Kidney glomerular epithelial cell (primary cell): ENCODE results near the gene CD58.
"Not testable (repeated sequence)": the region's sequence is repeated elsewhere in the genome, so short reads cannot be mapped to it uniquely, and the experiment has no call there.

Experiments
- DNase-seq: peaks from one replicate; lab custom pipeline; 2025; lab: John Stamatoyannopoulos, UW

Gene CD58

GRCh38 chr1:116591951-116592605, 21.3 kb upstream of the CD58 start:
- DNase-seq, result not testable (repeated sequence)

DNA sequence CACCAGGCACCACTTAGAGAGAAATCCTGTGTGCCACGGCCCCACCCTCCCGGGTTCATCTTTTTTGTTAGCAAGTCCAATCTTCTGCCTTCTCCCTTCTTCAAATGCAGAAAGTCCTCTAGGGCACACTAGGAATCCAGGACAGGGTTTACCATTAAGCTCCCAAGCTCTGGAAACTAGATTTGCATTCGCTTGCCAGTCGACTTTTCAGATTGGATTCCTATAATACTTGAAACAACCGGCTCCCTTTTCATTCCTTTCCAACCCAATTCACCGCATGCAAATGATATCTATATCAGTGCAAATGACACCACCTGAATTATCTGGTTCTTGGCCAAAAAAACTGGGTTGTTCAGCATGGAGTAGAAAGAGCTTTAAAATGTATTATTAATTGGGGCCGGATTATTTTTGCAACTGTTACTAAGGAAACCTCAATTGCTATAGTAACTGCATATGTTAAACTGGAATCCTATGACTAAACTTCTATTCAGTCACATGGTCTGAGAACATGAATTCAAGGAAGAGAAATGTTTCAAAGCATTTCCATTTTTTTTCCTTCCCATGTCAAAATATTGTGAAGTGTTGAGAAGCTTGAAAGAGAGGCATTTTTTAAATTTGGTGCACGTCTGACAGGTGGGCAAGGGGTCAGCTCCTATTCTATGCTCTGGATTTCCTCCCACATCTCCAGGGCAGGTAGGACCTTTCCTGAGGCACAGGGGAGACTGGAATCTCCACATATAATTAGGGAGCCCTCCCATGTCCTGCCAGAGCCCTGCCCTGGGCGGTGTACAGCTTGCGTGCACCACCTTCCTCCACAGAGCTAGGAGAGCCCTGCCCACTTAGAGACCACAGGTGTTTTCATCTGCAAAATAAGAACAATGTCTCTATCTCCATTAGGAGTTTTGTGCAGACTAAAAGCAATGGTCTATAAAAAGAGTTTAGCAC, 20.5 kb upstream of the CD58 start:
- DNase-seq, result not testable (repeated sequence)

GRCh38 chr1:116590359-116591005, 19.7 kb upstream of the CD58 start:
- not testable (repeated sequence) for DNase-seq

- DNase-seq, result not testable (repeated sequence)
These were observed 18.4 kb upstream of the CD58 start for GRCh38 chr1:116589101-116589735.

DNA sequence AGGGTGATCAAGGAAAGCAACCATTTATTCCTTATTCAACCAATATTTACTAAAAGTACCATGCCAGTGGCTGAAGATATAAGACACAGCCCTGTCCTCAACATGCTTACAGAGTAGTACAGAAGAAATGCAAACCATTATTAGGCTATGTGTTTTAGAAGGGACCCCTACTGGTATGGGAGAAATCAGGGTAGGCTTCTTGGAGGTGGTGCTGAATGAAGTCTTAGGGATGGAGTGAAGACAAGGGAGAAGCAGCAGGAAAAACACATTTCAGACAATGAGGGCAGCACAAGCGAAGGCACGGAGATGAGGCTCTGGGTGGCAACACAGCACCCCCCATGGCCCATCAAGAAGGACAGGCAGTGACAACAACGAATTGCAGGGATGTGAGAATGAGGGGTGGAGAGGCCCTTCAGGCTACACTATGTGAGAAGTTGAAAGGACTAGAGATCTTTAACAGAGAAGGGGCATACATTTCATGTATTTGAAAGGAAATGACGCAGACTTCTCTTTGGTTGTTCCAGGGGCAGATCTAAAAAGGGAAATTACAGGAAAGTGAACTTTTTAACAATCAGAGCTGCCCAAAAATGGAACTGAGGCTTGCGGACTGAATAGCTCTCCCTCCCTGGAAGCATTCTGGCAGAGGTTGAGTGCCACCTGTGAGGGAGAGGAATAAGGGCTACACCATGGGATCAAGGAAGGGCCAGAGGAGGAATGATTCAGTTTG, 16.8 kb upstream of the CD58 start:
- no peak for DNase-seq

GRCh38 chr1:116586741-116587143, 15.9 kb upstream of the CD58 start:
- no peak for DNase-seq

- no peak for DNase-seq
These were observed 15.1 kb upstream of the CD58 start for GRCh38 chr1:116585886-116586285.

GRCh38 chr1:116581323-116581885, 10.6 kb upstream of the CD58 start:
- no peak for DNase-seq

- DNase-seq, result no peak
These were observed 9.9 kb upstream of the CD58 start for GRCh38 chr1:116580446-116581322.

- no peak for DNase-seq
These were observed 8.5 kb upstream of the CD58 start for GRCh38 chr1:116579259-116579875.

- no peak for DNase-seq
These were observed 7.8 kb upstream of the CD58 start for GRCh38 chr1:116578581-116578980.

DNA sequence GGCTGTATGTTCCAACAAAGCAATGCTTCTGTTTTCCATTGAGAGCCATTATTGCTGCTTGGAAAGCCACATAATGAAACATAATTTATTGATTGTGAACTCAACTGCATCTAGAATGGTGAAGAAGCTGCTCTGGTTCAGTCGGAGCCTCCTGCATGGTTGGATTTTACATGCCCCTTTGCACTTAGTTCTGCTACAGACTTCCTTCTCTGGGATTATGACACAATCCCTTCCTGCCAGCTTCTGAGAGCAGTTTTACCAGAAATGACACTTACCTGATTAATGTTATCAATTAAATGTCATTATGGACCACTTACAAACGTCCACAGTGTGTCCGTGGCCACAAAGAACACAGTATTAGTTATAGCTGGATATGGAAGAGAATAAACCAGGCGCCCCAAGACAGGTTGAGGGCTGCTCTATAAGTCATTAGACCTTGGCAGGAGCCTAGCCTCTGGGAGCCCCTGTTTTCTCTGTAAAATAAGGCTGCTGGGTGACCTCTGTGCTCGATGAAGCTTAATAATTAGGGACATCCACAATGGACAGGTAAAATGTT, 7.0 kb upstream of the CD58 start:
- no peak for DNase-seq

- DNase-seq, result peak; percentile 41
These were observed 3.9 kb upstream of the CD58 start for GRCh38 chr1:116574581-116575291.

- no peak for DNase-seq
These were observed 2.7 kb upstream of the CD58 start for GRCh38 chr1:116573431-116574095.

- no peak for DNase-seq
These were observed 2.1 kb upstream of the CD58 start for GRCh38 chr1:116572771-116573430.

DNA sequence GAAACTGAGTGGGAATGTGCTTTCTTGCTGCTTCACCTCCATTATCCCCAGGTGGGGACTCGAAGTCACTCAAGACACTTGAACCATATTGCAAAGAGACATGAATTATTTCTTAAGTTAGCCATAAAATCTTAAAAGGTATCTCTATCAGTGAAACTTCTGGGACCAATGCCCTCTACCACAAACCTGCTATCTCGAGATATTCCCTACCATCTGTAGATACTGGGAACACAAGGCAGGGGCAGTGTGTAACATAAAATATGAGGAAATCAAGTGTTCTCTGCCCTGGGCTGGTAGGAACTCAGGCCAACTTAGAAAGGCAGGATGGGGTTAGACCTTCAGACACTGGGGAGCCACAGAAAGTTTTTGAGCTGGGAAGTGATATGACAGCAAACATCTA, 1.3 kb upstream of the CD58 start:
- DNase-seq, result no peak

DNA sequence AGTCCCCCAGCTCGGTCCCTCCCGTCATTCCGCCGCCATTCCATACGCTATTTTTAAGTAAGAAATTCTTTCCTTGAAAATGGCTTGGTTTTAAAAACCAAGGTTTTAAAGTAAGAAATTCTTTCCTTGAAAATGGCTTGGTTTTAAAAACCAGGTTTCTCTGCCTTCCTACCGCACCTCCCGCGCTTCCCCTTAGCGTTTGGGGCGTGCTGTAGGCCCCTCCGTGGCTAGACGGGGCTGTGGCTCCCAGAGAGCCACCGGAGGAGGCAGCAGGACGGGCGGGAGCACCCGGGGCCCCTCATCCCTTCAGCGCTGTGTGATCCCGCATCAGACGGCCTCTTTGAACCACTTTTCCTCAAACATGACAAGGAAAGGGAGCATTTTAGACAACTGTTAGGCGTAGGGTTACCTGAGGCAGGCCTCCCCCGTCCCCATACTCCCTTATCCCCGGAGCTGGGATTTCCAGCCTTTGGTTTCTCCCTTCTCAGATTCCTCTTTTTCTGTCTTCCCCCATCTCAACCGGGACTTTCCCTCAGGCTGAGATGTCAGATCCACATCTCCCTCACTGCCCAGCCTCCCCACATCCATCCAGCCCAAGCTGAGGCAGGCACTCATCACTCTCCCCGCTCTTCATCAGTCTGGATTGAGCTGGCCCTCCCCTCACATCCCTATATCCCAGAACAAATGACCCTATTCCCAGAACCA, 541 bp upstream of the CD58 start:
- no peak for DNase-seq
